ENCODE results near the gene PRKCE.
A peak's percentile ranks its signal among the peaks of the same experiment; 100 is the strongest.
"Not testable (repeated sequence)": the region's sequence is repeated elsewhere in the genome, so short reads cannot be mapped to it uniquely, and the experiment has no call there.

PRKCE gene

GRCh38 chr2:45871541-45871940, 220.1 kb downstream of the PRKCE start:
- DNase-seq: no peak

DNA sequence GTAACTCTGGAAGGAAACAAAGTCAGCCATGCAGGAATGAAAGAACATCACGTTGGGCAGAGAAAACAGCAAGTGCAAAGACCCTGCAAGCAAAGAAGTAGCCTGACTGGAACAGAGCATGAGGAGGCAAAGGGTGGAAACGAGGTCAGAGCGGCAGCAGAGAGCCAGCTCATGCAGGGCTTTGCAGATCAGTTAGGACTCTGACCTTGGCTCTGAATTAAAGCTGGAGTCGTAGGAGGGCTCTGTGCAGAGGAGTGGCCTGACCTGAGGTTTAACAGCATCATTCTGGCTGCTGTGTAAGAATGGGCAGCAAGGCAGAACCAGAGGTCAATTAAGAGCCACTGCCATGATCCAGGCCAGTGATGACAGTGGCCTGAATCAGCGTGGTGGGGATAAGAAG, 220.7 kb downstream of the PRKCE start:
- no peak for DNase-seq

- no peak for DNase-seq
Measured at GRCh38 chr2:45874344-45874743, 222.9 kb downstream of the PRKCE start.

GRCh38 chr2:45876611-45877010, 225.1 kb downstream of the PRKCE start:
- DNase-seq: no peak

- DNase-seq: no peak
Measured at GRCh38 chr2:45879406-45879805, 227.9 kb downstream of the PRKCE start.

DNA sequence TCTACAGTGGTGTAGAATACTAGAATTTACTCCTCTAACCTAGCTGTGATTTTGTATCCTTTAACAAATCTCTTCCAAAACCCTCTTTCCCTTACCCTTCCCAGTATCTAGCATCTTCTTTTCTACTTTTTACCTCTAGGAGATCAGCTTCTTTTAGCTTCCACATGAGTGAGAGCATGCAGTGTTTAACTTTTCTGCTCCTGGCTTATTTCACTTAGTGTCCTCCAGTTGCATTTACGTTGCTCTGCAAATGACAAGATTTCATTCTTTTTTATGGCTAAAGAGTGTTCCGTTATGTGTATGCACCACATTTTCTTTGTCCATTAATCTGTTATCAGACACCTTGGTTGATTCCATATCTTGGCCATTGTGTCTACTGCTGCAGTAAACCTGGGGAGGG, 228.5 kb downstream of the PRKCE start:
- DNase-seq: no peak

- DNase-seq: no peak
Measured at GRCh38 chr2:45881970-45882581, 230.6 kb downstream of the PRKCE start.

DNA sequence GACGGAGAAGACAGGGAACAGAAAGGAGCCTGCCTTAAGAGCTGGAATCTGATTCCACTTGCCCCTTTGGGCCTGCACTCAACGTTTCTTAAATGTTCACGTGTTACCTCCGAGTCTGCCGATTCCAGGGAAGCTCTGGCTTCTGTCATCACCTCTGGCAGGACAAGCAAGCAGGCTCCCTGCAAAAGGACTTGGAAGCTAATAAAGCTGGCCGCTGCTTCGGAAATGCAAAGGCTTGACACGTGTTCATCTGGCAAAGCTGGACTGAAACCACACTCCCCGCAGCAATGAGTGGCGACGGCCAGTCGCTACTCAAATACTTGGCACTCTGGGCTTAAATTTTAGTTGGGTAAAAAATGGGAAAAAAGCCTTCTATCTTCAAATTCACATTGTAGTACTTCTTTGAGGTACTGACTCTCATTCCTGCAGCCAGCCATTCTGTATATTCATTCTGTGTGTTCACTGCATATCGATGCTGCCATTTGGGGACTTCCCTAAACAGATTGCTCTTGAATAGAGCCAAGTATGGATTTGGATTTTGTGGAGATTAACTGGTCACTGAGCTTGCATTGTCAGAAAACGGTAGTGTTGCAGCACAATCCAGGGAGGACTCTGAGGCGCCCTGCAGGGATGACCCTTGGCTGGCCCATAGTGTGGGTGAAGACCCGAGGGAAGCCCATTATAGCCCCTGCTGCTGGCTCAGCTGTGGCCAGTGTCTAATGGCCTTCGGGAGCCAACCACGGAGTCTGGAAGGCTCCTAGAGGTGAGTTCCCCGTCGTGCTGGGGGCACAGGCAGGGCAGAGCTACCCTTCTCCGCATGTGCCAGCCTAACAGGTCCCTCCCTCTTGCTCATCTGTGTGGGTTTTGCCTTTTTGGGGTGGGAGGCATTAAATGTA, 231.5 kb downstream of the PRKCE start:
- no peak for DNase-seq

DNA sequence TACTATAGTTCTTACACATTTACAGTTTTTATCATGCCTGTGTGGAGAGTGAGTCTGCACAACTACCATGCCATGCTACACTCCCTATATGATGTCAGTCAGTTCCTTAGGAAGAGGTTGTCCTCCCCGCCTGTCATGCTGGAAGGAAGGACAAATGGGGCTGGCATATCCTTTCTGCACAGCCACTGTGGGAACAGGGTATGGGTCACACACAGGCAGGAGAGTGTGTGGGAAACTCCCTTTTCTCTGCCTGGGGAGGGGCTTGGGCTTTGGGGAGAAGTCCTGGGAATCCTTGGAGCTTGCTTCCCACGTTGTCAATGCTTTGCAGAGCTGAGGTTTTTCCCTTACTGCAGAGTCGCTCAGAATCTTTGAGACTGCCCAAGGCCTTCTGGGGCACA, 232.1 kb downstream of the PRKCE start:
- no peak for DNase-seq

GRCh38 chr2:45884126-45884525, 232.7 kb downstream of the PRKCE start:
- no peak for DNase-seq

GRCh38 chr2:45885171-45885621, 233.7 kb downstream of the PRKCE start:
- DNase-seq: no peak

GRCh38 chr2:45886171-45886663, 234.7 kb downstream of the PRKCE start:
- no peak for DNase-seq

DNA sequence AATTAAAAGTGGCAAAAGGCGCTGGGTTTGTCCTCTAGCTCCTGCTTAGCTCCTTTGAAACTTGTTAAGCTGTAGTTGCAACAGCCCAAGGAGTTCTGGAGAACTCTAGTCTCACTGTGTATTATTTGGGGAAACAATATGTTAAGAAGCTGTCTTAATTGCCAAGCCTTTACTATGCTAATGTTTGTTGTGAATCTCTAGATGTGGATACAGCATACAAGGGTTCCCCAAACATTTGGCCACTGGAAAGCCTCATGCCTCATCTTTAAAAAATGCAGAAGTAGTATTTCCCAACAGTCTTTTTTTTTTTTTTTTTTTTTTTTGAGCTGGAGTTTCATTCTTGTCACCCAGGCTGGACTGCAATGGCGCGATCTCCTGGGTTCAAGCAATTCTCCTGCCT, 236.7 kb downstream of the PRKCE start:
- no peak for DNase-seq

- DNase-seq: no peak
Measured at GRCh38 chr2:45888641-45889040, 237.2 kb downstream of the PRKCE start.

DNA sequence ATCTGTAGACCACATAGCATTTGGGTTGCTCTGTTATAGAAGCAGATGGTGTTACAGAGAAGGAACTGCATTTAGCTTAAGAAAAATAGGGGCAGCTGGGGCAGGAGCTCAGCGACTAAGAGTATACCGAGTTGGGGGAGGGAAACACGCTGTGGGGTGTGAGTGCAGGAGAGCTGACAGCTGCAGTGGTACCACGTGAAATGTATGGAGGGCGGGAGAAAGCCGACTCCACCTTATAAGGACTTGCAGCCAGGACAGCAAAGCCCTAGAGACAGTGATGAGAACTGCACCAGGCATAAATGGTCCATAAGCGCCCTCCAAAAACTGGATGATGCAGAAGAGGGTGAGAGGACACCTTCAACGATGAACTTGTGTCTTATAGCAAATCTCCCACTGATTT, 237.6 kb downstream of the PRKCE start:
- DNase-seq: peak; percentile 17 to 63

DNA sequence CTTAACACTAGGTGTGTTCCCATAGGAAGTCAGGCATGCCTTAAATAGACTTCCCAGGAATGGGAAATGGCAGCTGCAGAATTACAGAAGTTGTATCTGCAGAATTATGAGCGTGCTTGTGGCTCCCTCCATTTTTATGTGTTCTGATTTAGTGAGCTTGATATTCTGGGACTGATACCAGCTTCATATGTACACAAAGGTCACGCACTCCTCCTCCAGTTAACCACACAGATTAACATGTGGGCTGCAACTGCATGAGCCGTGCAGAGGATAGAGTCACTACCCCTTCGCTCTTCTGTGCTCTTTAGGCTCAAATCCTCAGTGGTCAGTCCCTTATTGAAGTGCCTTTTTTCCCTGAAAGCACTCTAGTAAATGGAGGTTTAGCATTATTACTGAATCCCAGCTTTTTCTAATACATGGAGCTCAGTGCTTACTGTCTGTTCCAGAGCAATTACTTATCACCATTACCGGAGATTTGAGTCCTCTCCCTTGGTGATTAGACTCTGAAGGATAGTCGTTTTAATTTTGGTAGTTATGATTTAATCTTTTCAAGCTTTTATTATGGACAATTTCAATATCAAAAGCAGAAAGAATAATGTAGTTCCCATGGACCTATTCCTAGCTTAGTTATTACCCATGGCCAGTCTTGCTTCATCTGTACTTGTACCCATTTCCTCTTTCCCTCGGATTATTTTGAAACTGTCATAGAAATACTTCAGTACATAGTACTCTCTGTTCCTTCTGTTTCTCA, 238.3 kb downstream of the PRKCE start:
- DNase-seq: no peak

GRCh38 chr2:45890371-45890646, 238.8 kb downstream of the PRKCE start:
- DNase-seq: not testable (repeated sequence)

DNA sequence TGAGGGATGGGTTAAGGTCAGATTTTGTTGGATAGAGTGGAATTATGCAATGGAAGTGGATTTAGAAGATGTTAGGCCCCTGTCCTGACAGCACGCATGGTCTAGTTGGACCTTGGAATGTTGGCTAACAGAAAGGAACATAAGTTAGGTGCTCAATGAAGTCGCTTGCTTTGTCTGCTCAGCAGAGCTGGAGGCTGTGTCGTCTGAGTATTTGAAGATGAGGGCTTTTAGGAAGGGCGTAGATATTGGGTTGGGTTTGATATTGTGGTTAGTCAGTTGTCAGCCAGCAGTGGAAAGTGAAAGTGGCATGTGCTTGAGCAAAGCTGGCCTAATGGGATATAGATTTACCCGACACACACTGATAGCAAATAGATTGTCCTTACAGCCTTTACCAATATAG, 239.3 kb downstream of the PRKCE start:
- DNase-seq: peak; percentile 29 to 47

- no peak for DNase-seq
Measured at GRCh38 chr2:45891719-45892424, 240.4 kb downstream of the PRKCE start.

- DNase-seq: no peak
Measured at GRCh38 chr2:45892425-45892745, 240.9 kb downstream of the PRKCE start.

DNA sequence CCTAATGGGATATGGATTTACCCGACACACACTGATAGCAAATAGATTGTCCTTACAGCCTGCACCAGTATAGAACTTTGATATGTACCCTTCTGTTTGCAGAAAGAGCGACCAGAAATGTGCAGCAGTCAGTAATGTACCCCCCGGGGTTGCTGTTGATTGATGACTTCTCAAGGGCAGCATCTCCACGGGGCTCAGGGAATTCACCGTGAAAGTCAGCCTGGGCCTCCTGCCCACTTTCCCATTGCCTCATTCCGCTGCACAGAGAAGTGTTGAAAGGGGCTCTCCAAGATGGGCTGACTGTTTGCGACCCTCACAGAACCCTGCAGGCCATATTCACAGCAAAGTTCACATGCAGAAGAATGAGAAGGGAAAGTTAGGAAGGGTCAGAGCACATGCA, 241.3 kb downstream of the PRKCE start:
- no peak for DNase-seq

DNA sequence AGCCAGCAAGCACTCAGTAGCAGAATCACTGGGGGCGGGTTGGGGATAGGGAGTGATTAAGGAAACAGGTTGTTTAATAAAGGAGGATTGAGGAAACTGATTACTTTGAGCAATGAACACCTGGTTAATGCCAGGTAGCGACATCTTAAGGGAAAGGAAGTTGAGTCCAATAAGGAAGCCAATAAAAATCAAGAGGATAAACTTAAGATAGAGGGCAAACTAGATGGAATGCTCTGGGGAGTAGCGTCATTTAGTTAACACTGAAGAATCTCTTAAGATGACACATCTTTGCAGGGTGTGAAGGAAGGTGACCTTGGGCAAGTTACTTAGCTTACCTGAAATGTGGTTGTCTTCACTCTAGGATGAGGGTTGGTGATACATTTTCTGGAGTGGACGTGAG, 242.7 kb downstream of the PRKCE start:
- no peak for DNase-seq

DNA sequence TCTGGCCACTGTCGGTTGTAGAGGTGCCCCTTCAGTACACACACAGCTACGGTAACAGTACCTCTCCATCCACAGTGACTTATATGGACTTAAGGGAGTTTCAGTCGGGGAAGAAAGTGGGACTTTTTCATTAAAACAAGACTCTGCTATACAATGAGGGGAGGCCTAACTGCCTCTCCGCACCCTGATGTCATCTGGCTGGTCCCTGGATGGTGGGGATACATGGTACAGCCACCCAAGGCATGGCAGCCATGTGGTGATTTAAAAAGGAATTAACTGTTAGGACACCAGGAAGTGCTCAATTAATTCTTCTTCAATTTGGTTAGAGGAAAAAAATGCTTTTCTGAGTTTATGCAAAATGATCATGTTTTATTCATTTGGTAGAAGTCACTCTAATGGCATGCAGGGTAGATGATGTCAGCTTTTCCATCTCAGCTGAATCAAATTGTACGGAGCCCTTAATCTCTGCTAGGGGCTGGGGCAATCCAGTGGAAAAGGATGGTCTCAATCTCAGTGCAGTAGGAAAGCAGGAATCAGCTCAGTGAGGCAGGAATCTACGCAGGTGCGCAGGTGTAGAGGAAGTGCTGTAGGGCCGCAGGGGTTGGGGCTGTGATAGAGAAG, 243.9 kb downstream of the PRKCE start:
- no peak for DNase-seq
